IMR-90 (cell line): ENCODE results near the gene LRRC1.

Experiments
- BHLHE40 ChIP-seq: fragments of 150-350 bp; IDR thresholded peaks from 2 replicates; pipeline ENCODE4 v1.6.1; 2016; ENCODE audit warnings: mild to moderate bottlenecking, low read depth, low read length
- CEBPB ChIP-seq: IDR thresholded peaks from 2 replicates; pipeline ENCODE4 v1.6.1; 2012; ENCODE audit warnings: low read depth, low read length, improper control_type of control experiment
- CHD1 ChIP-seq: IDR thresholded peaks from 2 replicates; pipeline ENCODE4 v1.6.1; 2012; ENCODE audit warnings: low read depth, low read length, improper control_type of control experiment
- ELK1 ChIP-seq: fragments of 150-350 bp; IDR thresholded peaks from 2 replicates; pipeline ENCODE4 v1.6.1; 2016; ENCODE audit warnings: low read depth, mild to moderate bottlenecking, low read length, moderate library complexity, borderline replicate concordance
- FOS ChIP-seq: fragments of 150-350 bp; IDR thresholded peaks from 2 replicates; pipeline ENCODE4 v1.6.1; 2016; ENCODE audit warnings: low read depth, low read length
- MAFK ChIP-seq: IDR thresholded peaks from 2 replicates; pipeline ENCODE4 v1.6.1; 2012; ENCODE audit warnings: low read depth, low read length, improper control_type of control experiment
- MXI1 ChIP-seq: IDR thresholded peaks from 2 replicates; pipeline ENCODE4 v1.6.1; 2012; ENCODE audit warnings: low read depth, mild to moderate bottlenecking, low read length, moderate library complexity, borderline replicate concordance
- NFE2L2 ChIP-seq: fragments of 150-350 bp; IDR thresholded peaks from 2 replicates; pipeline ENCODE4 v1.6.1; 2016; ENCODE audit warnings: low read depth, mild to moderate bottlenecking, low read length
- POLR2A ChIP-seq: IDR thresholded peaks from 2 replicates; pipeline ENCODE4 v1.6.1; 2012; ENCODE audit warnings: mild to moderate bottlenecking, low read depth, low read length
- RAD21 ChIP-seq: IDR thresholded peaks from 2 replicates; pipeline ENCODE4 v1.6.1; 2012; ENCODE audit warnings: low read length, improper control_type of control experiment
- SMC3 ChIP-seq: fragments of 150-350 bp; IDR thresholded peaks from 2 replicates; pipeline ENCODE4 v1.6.1; 2016; ENCODE audit warnings: low read depth, mild to moderate bottlenecking, antibody characterized with exemption, low read length, moderate library complexity
- USF2 ChIP-seq: fragments of 150-350 bp; IDR thresholded peaks from 2 replicates; pipeline ENCODE4 v1.6.1; 2017; ENCODE audit warnings: mild to moderate bottlenecking, antibody characterized with exemption, low read length, low read depth
- TF ChIP-seq, protein P1 (sequence below): conservative IDR thresholded peaks from 2 replicates; pipeline ENCODE4 v1.5.1; 2012; ENCODE audit warnings: mild to moderate bottlenecking, low read depth, low read length, improper control_type of control experiment

- TF ChIP-seq USF2 (no peak), CEBPB (no peak), POLR2A (no peak), FOS (no peak), MAFK (no peak), BHLHE40 (no peak), CHD1 (no peak), SMC3 (no peak), RAD21 (no peak), ELK1 (no peak), NFE2L2 (no peak), MXI1 (no peak)
- TF ChIP-seq, protein P1, sequence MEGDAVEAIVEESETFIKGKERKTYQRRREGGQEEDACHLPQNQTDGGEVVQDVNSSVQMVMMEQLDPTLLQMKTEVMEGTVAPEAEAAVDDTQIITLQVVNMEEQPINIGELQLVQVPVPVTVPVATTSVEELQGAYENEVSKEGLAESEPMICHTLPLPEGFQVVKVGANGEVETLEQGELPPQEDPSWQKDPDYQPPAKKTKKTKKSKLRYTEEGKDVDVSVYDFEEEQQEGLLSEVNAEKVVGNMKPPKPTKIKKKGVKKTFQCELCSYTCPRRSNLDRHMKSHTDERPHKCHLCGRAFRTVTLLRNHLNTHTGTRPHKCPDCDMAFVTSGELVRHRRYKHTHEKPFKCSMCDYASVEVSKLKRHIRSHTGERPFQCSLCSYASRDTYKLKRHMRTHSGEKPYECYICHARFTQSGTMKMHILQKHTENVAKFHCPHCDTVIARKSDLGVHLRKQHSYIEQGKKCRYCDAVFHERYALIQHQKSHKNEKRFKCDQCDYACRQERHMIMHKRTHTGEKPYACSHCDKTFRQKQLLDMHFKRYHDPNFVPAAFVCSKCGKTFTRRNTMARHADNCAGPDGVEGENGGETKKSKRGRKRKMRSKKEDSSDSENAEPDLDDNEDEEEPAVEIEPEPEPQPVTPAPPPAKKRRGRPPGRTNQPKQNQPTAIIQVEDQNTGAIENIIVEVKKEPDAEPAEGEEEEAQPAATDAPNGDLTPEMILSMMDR = no peak
Measured at GRCh38 chr6:53913286-53913685, 118.5 kb downstream of the LRRC1 start.
